ENCODE measurements around the gene XAB2. TPM values are rescaled to one million over a fixed set of nuclear protein-coding genes. Genes with fewer than 3 reads are reported as not detected.

The XAB2 gene
- total RNA-seq, 4 donors from 2014 or later = 16.1 to 40.5 (median 30.9) TPM

DNA sequence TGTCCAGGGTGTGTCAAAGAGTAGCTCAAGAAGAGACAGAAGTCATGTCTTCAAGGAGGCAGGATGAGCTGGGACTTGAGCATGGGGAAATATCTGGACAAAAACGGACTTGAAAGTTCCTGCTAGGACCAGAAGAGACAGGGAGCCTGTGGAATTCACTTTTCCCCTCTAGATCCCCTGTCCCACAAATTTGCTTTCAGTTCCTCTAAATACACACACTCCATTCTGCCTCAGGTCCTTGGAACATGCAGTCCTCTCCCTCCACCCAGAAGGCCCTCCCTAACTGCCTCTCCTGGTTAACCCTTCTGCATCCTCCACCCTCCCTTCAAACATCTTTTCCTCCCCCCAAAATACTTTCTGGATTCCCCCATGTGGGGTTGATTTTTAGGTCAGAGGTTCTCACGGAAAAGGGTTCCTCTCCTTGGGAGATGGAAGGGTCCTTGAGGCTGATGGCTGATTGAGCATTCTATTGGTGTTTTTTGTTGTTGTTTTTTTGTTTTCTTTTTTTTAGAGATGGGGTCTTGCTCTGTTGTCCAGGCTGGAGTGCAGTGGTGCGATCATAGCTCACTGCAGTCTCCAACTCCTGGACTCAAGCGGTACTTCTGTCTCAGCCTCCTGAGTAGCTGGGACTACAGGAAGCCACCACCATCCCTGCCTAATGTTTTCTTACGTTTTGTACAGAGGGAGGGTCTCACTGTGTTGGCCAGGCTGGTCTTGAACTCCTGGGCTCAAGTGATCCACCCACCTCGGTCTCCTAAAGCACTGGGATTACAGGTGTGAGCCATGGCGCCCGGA lies 32.6 kb upstream of the XAB2 start:
- TF ChIP-seq, protein P1, sequence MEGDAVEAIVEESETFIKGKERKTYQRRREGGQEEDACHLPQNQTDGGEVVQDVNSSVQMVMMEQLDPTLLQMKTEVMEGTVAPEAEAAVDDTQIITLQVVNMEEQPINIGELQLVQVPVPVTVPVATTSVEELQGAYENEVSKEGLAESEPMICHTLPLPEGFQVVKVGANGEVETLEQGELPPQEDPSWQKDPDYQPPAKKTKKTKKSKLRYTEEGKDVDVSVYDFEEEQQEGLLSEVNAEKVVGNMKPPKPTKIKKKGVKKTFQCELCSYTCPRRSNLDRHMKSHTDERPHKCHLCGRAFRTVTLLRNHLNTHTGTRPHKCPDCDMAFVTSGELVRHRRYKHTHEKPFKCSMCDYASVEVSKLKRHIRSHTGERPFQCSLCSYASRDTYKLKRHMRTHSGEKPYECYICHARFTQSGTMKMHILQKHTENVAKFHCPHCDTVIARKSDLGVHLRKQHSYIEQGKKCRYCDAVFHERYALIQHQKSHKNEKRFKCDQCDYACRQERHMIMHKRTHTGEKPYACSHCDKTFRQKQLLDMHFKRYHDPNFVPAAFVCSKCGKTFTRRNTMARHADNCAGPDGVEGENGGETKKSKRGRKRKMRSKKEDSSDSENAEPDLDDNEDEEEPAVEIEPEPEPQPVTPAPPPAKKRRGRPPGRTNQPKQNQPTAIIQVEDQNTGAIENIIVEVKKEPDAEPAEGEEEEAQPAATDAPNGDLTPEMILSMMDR (IDR thresholded peaks at IDR 0.05; ENCODE audit: low read depth) = no peak

DNA sequence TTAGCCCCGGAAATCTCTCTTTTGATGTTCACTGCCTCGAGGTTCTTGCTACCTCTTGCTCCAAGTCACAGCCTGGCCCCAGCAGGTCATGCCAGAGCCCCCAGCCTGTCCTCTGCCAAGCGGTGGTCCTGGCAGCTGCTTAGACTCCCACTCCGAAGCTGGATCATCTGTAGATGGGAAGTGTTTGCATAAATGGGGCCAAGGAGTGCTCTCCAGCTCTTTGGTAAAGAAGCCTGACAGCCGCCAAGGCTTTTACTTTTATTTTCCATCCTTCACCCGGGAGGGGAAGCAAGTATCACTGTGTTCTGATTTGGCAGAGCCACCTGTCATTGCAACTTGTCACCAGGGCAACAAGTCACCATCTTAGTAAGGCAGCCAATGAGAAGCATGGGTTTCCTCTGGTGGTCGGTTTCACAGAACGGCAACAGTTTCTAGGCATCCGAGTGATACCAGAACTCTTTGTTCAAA lies 28.9 kb upstream of the XAB2 start:
- TF ChIP-seq, protein P1 (IDR thresholded peaks at IDR 0.05; ENCODE audit: low read depth) = no peak

DNA sequence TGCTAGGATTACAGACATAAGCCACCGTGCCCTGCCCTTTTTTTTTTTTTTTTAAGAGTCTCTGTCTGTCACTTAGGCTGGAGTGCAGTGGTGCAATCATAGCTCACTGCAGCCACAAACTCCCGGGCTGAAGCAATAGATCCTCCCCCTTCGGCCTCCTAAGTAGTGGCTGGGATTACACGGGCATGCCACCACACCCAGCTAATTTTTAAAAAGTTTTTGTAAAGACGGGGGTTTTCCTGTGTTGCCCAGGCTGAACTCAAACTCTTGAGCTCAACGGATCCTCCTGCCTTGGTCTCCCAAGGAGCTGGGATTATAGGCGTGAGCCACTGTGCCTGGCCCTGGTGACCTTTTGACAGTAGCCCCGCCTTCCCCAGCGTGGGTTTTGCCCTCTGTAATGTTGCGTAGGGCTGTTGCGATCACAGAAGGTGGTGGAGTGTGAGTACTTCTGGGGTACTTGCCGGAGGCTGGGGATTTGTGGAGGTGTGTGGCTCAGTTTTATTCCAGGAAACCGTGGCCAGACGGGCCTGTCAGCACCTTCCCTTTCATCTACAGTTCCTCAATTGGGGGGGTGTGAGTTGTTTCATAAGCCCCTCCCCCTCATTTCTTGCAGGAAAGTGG lies 27.9 kb upstream of the XAB2 start:
- TF ChIP-seq, protein P1 (IDR thresholded peaks at IDR 0.05; ENCODE audit: low read depth) = no peak

DNA sequence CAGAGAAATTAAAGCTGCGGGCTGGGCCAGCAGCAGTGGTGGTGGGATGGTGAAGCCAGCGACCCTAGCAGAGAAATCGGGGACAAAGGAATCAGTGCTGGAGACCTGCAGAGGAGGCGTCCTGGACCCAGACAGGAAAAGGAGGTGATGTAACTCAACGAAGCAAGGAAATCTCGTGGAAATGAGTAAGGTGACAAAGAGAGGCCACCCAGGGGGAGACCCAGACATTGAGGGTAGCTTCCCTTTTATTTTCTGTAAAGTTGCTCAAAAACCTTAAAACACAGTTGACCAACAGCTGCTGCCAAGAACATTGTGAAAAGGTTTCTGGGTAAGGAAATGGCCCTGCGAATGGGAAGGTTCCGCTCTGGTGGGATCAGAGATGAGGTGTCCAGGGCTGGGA lies 26.2 kb upstream of the XAB2 start:
- TF ChIP-seq, protein P1 (IDR thresholded peaks at IDR 0.05; ENCODE audit: low read depth) = no peak

DNA sequence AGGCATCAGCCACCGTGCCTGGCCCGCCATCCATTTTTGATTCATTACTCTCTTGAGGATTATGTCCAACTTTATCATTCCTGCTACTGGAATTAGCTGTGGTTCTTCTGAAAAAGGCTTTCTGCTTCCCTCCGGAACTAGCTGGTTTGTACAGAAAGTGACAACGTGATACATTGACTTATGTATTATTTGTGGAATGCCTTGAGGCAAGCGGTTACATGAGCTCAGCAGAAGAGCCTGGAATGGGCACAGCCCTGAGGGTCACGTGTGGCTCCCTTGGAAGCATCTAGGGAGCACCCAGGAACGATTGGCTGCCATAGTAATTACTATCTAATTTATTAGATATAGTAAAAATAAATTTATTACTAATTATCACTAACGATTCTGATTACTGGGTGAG lies 25.1 kb upstream of the XAB2 start:
- TF ChIP-seq, protein P1 (IDR thresholded peaks at IDR 0.05; ENCODE audit: low read depth) = no peak

DNA sequence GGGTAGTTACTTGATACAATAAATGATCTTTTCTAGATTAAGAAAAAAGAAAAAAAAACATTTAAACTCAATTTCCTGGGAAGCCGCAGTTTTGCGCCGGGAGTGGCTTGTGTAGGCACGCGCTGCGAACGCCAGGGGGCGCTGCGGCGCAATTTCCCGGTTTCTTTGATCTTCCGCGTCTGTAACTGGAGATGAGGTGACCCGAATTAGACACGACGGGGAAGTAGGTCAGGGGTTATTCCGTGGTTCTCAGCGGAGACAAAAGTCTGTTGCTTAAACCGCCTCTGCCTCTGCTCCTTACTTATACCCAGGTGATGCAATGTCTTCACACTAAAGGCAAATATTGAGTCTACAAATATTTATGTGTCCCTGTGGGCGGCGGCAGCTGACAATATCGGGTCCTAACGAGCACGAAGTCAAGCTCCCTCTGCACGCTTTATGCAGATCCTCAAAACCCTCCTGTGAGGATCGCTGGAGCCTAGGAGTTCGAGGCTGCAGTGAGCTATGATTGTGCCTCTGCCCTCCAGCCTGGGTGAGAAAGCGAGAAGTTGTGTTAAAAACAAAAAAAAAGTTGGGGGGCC lies 22.8 kb upstream of the XAB2 start:
- TF ChIP-seq, protein P1 (IDR thresholded peaks at IDR 0.05; ENCODE audit: low read depth) = no peak

DNA sequence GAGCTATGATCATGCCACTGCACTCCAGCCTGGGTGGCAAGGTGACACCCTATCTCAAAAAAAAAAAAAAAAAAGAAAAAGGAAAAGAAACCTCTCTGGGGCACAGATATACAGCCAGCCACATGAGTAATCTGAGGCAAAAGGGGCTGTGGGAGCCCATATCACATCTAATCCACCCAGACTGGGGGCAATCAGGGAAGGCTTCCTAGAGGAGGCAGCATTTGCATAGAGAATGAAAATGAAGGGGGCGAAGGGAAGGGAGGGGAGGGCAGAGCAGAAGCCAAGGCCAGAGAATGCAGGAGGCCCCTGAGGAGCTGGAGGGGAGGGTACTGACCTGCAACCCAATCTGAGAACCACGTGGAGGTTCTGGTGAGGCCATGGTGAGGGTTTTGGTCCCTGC lies 20.8 kb upstream of the XAB2 start:
- TF ChIP-seq, protein P1 (IDR thresholded peaks at IDR 0.05; ENCODE audit: low read depth) = no peak
